Suprapubic skin (tissue), 4 donors: ENCODE results near the gene NKX2-8.

Experiments used
- CTCF ChIP-seq, 2 donors: fragments of 200-600 bp in 1 of 2; fragments of 450-650 bp in 1 of 2; sonication (generic) in 1 of 2; IDR thresholded peaks; one replicate each; pipeline ENCODE4 v1.5.1; 2016 to 2019; ENCODE audit warnings: antibody characterized with exemption in 2 of 2, mild to moderate bottlenecking in 1 of 2, moderate library complexity in 1 of 2
- EP300 ChIP-seq: sonication (generic); formaldehyde crosslinking; IDR thresholded peaks from one replicate; pipeline ENCODE4 v1.6.1; 2017; ENCODE audit warnings: antibody characterized with exemption
- POLR2A ChIP-seq, 2 donors: fragments of 450-650 bp; IDR thresholded peaks; one replicate each; pipeline ENCODE4 v1.6.1; 2017; ENCODE audit warnings: antibody characterized with exemption in 2 of 2, mild to moderate bottlenecking in 2 of 2, moderate library complexity in 2 of 2
- POLR2AphosphoS5 ChIP-seq, 3 donors: sonication (generic); formaldehyde crosslinking; IDR thresholded peaks; one replicate each; pipeline ENCODE4 v1.6.1; 2017; ENCODE audit warnings: antibody characterized with exemption in 3 of 3

GRCh38 chr14:36580856-36581831, 1.3 kb downstream of the NKX2-8 start:
- TF ChIP-seq EP300 (no peak), CTCF (IDR thresholded peaks at IDR 0.05) (no peak), POLR2A (IDR thresholded peaks at IDR 0.05) (no peak), POLR2AphosphoS5 (IDR thresholded peaks at IDR 0.05) (no peak)
